DMS 273 (cell line): ENCODE data around the gene TMEM259.

ENCODE experiments used
- DNase-seq: peaks from one replicate; lab custom pipeline; 2025; ENCODE audit not compliant: unreplicated experiment; lab: John Stamatoyannopoulos, UW

TMEM259 gene

DNA sequence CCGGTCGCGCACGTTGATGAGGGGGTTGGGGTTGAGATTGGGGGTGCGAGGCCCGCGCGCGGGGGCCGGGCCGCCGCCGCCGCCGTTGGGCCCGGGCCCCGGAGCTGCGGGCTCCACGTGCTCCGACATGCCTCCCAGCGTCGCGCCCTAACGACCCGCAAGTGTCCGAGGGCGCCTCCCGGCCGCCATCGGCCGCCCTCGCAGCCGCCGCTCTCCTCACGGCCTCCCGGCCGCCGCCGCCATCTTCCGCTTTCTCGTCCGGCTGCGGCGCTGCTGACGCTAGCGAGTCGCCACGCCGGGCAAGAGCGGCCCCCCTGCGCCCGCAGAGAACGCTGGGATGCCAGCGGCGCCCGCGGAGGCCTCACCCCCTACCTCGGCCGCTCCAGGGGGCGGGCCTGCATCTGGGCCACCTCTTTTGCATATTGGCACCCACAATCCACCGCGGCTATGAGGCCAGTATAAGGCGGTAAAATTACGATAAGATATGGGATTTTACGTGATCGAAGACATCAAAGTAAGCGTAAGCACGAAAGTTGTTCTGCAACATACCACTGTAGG lies at the start of gene TMEM259:
Gene TMEM259 (minus strand): TSS at position 256 of the 558 bp plus-strand sequence. CDS start 127 bp downstream, at position 129.
- DNase-seq, result peak; percentile 99

DNA sequence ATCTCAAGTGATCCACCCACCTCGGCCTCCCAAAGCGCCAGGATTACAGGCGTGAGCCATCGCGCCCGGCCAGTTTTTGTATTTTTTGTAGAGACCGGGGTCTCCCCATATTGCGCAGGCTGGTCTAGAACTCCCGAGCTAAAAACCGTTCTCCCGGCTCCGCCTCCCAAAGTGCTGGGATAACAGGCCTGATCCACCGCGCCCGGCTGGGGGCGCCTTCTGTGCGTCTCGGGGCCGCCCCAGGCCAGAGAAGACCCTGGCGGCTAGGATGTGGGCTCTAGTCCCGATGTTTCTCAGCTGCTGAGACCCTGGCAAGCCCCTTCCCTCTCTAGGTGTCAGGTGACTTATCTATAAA lies 49.6 kb upstream of the TMEM259 start:
- DNase-seq, result peak; percentile 72

DNA sequence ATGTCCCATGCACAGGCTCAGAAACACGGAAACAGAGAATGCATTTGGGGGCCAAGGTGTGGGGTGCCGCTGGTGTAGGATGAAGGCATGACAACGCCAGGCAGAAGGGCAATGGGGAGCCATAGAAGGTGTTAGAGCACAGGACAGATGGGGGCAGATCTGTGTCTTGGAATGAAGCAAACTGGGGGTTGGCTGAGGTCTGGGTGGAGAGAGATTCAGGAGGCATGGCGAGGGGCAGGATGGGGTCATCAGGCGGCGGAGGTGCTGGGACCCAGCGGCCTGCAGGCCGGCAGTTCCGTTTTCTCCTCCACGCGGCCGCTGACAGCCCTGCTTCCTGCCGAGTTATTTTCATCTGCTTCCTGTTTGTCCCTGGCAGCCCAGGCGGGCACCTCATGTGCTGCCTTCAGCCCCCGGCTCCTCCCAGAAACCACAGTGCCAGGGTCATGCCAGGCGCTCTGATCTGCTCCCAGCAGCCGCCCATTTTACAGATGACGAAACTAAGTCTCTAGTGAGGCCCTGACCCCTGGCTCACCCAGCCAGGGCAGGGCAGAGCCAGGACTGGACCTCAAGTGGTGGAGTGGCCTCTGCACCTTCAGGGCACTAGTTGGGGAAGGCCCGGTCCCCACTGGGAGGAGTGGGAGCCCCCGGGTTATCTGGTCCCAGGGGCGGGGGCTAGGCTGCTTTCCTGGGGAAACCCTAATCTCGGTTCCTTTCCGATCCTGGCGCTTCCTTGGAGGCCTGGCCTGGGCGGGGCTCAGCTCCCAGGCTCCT lies 48.3 kb upstream of the TMEM259 start:
- no peak for DNase-seq

- no peak for DNase-seq
These were observed 47.4 kb upstream of the TMEM259 start for GRCh38 chr19:1068009-1069001.

DNA sequence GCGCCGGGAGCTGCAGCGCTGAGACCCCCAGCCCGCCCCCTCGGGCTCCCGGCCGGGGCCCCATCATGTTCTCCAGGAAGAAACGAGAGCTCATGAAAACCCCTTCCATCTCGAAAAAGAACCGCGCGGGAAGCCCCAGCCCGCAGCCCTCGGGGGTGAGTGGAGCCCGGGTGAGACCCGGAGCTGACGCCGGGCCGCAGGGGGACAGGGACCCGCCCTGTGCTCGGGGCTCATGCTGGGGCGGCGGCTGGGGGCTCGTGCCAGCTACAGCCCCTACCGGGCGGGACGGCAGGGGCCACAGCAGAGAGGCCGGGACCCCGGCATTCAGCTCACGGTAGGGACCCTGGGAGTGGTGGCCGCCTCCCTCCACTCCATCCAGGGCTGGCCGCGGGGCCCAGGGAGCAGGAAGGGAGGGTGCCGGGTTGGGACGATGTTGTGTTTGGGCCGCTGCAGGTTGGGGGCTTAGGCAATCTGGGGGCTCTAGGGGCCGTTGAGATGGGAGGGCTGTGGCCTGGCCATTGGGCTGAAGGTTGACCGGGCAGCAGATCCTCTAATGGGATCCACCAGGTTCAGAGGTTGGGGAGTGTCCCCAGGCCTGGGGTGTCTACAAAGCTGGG lies 46.5 kb upstream of the TMEM259 start:
- DNase-seq, result peak; percentile 68

GRCh38 chr19:1066748-1067340 lies 45.9 kb upstream of the TMEM259 start, which contains the start of gene ARHGAP45:
TSS of gene ARHGAP45 (plus strand) at chr19:1067167. CDS start at chr19:1067406, 239 bp downstream.
- peak; percentile 68 for DNase-seq

DNA sequence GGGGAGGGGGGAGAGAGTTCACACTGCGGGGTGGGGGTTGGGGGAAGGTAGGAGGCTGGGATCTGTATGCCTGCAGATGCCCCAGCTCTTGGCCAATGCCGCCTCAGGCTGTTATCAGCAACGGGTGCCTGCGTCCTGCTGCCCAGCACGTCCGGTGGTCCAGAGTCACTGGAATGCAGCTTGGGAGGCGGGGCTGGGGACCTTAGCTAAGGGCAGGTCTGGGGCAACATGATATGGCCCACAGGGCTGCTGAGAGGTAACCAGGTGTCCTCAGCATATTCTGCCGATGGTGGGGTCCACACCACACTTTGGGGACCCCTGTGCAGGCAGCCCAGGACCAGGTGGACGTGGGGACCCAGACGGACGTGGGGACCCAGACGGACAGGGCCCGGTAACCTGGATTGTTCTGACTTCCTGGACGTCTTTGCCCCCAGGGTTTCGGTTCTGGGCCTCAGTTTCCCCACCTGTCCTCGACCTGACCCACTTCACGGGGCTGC lies 45.4 kb upstream of the TMEM259 start:
- no peak for DNase-seq

GRCh38 chr19:1065606-1066109 lies 44.7 kb upstream of the TMEM259 start:
- no peak for DNase-seq

GRCh38 chr19:1064661-1065605 lies 44.0 kb upstream of the TMEM259 start:
- peak; percentile 92 for DNase-seq

- no peak for DNase-seq
These were observed 43.2 kb upstream of the TMEM259 start for GRCh38 chr19:1063909-1064660.

DNA sequence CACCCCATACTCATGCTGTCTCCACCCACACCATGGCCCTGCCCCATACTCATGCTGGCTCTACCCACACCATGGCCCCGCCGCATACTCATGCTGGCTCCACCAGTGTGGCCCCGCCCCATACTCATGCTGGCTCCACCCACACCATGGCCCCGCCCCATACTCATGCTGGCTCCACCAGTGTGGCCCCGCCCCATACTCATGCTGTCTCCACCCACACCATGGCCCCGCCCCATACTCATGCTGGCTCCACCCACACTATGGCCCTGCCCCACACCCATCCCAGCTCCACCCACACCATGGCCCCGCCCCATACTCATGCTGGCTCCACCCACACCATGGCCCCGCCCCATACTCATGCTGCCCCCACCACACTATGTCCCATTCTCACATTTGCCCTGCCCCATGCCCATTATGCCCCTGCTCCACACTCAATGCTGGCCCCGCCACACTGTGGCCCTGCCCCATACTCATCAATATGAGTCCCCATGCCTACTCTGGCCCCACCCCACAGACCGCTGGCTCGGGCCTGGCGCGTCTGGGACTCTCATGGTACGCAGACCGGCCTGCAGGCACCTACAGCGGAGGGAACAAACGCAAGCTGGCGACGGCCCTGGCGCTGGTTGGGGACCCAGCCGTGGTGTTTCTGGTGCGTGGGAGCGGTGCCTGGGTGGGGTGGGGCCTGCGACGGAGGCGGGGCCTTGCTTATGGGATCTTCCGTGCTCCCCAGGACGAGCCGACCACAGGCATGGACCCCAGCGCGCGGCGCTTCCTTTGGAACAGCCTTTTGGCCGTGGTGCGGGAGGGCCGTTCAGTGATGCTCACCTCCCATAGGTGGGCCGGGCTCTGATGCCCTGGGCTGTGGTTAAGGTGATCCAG lies 42.3 kb upstream of the TMEM259 start:
- no peak for DNase-seq

DNA sequence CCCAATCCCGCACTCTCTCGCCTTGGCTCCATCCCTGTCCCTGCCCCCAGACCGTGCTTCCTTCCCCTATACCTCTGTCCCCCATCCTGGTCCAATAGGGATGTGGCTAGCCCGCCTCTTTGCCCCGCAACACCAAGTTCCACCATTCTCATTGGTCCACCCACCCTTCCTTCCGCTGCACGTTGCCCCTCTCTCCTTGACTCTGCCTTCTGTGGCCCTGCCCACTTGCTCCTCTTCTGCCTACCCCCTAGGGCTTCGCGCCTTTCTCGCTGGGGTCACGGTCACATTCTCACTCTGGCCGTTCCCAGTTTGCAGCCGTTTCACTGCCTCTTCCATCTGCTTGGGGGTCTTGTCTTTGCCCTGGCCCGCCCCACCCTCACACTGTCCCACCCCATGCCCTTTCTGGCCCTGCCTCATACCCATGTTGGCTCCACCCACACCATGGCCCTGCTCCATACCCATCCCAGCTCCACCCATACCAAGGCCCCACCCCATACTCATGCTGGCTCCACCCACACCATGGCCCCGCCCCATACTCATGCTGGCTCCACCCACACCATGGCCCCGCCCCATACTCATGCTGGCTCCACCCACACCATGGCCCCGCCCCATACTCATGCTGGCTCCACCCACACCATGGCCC lies 41.6 kb upstream of the TMEM259 start:
- no peak for DNase-seq

DNA sequence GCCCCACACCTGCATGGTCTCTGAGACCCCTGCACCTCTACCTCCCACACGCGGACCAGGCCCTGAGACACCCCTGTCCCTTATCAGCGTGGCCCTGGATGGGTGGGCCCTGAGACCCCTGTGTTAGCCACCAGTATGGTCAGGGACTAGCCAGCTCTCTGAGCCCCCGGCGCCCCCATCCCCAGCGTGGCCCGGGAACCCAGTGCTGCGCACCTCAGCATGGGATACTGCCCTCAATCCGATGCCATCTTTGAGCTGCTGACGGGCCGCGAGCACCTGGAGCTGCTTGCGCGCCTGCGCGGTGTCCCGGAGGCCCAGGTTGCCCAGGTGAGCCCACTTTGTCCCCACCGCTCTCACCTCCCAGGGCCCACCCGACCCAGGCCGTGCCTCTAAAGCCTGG lies 41.1 kb upstream of the TMEM259 start:
- no peak for DNase-seq

GRCh38 chr19:1060689-1061088 lies 39.8 kb upstream of the TMEM259 start:
- DNase-seq, result no peak

GRCh38 chr19:1058112-1058511 lies 37.2 kb upstream of the TMEM259 start:
- no peak for DNase-seq

- peak; percentile 92 for DNase-seq
These were observed 36.4 kb upstream of the TMEM259 start for GRCh38 chr19:1057176-1057855.
